ENCODE data around the gene IQSEC1.

- TF ChIP-seq POLR2A (IDR thresholded peaks at IDR 0.05; ENCODE audit: low read depth, low read length) (no peak), POLR2AphosphoS5 (IDR thresholded peaks at IDR 0.05; ENCODE audit: low read depth, low read length) (no peak), TAF1 (IDR thresholded peaks at IDR 0.05; ENCODE audit: low read depth, low read length) (no peak), SPI1 (IDR thresholded peaks at IDR 0.05; ENCODE audit: low read depth, low read length) (no peak)
Observed at GRCh38 chr3:12859840-12860239, 213.4 kb downstream of the IQSEC1 start.
